K562 (cell line): ENCODE data around the gene ADNP2.

ENCODE experiments used
- CEBPB ChIP-seq: fragments of 450-650 bp; IDR thresholded peaks from 2 replicates; pipeline ENCODE4 v1.6.1; 2016; ENCODE audit warnings: missing genetic modification characterization, missing compliant biosample characterization
- MTA2 ChIP-seq: fragments of 450-650 bp; IDR thresholded peaks from 2 replicates; pipeline ENCODE4 v1.6.1; 2016; ENCODE audit warnings: low read depth
- MYC ChIP-seq, 2 experiments: fragments of 250-450 bp in 1 of 2; sonication (Bioruptor Pico) in 1 of 2; IDR thresholded peaks; 2 replicates each; pipeline versions ENCODE4 v1.5.1 to v1.6.1; 2012 to 2021; ENCODE audit warnings: low read depth in 2 of 2, borderline replicate concordance in 1 of 2, improper control_type of control experiment in 1 of 2, low read length in 1 of 2, mild to moderate bottlenecking in 1 of 2, moderate library complexity in 1 of 2
- NFRKB ChIP-seq: fragments of 450-650 bp; IDR thresholded peaks from 2 replicates; pipeline ENCODE4 v1.6.1; 2016; ENCODE audit warnings: low read depth
- TARDBP ChIP-seq: fragments of 450-650 bp; IDR thresholded peaks from 2 replicates; pipeline ENCODE4 v1.6.1; 2016
- TBP ChIP-seq: optimal IDR thresholded peaks from 2 replicates; pipeline ENCODE3; 2011; ENCODE audit warnings: low read depth, low read length, improper control_type of control experiment
- YY1 ChIP-seq, 3 experiments: IDR thresholded peaks; 2 replicates each; pipeline ENCODE4 v1.6.1; 2011; ENCODE audit warnings: low read length in 2 of 3, mild to moderate bottlenecking in 2 of 3, moderate library complexity in 2 of 3, borderline replicate concordance in 1 of 3, control low read depth in 1 of 3, low read depth in 1 of 3; ENCODE audit not compliant: insufficient read depth in 3 of 3, insufficient replicate concordance in 2 of 3, control insufficient read depth in 1 of 3, insufficient read length in 1 of 3; ENCODE audit errors: extremely low read depth in 1 of 3
- ZNF24 ChIP-seq: fragments of 450-650 bp; IDR thresholded peaks from 2 replicates; pipeline ENCODE4 v1.6.1; 2016
- ZNF76 ChIP-seq: fragments of 250-450 bp; sonication (Bioruptor Pico); IDR thresholded peaks from 2 replicates; pipeline ENCODE4 v1.4.0; 2020; ENCODE audit warnings: mild to moderate bottlenecking, moderate library complexity, borderline replicate concordance
- TF ChIP-seq, protein P1 (sequence below), 2 experiments: fragments of 450-650 bp in 1 of 2; IDR thresholded peaks; 2 replicates each; pipeline ENCODE4 v1.6.1; 2011 to 2017; ENCODE audit warnings: low read depth in 2 of 2, antibody characterized with exemption in 1 of 2, borderline replicate concordance in 1 of 2, low read length in 1 of 2, mild to moderate bottlenecking in 1 of 2, mixed read lengths in 1 of 2; ENCODE audit not compliant: control insufficient read depth in 1 of 2
- TF ChIP-seq, protein P2 (sequence below): sonication (generic); formaldehyde crosslinking; IDR thresholded peaks from 2 replicates; pipeline ENCODE4 v1.8.0; 2023; ENCODE audit warnings: missing genetic modification reagents, mild to moderate bottlenecking, borderline replicate concordance
- TF ChIP-seq, protein P3 (sequence below): fragments of 450-650 bp; IDR thresholded peaks from 2 replicates; pipeline ENCODE4 v1.6.1; 2016
- TF ChIP-seq, protein P4 (sequence below): sonication (generic); formaldehyde crosslinking; IDR thresholded peaks from 2 replicates; pipeline ENCODE4 v1.9.0; 2022; ENCODE audit warnings: mild to moderate bottlenecking, missing genetic modification reagents

DNA sequence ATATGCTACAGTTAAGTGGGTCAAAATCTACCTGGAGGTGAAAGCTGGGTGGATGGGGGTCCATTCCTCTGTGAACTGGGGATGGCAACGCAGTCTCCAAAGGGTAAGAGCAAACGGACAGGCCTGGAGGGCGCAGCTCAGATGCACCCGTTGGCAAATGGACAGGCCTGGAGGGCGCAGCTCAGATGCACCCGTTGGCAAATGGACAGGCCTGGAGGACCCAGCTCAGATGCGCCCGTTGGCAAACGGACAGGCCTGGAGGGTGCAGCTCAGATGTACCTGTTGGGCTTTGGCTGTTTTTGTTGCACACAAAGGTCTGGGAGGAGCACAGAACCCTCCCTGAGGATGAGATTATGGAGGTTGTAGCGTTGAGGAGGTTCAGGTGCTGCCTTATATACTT is 41.2 kb upstream of the ADNP2 start:
- TF ChIP-seq, protein P1, sequence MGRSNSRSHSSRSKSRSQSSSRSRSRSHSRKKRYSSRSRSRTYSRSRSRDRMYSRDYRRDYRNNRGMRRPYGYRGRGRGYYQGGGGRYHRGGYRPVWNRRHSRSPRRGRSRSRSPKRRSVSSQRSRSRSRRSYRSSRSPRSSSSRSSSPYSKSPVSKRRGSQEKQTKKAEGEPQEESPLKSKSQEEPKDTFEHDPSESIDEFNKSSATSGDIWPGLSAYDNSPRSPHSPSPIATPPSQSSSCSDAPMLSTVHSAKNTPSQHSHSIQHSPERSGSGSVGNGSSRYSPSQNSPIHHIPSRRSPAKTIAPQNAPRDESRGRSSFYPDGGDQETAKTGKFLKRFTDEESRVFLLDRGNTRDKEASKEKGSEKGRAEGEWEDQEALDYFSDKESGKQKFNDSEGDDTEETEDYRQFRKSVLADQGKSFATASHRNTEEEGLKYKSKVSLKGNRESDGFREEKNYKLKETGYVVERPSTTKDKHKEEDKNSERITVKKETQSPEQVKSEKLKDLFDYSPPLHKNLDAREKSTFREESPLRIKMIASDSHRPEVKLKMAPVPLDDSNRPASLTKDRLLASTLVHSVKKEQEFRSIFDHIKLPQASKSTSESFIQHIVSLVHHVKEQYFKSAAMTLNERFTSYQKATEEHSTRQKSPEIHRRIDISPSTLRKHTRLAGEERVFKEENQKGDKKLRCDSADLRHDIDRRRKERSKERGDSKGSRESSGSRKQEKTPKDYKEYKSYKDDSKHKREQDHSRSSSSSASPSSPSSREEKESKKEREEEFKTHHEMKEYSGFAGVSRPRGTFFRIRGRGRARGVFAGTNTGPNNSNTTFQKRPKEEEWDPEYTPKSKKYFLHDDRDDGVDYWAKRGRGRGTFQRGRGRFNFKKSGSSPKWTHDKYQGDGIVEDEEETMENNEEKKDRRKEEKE (IDR thresholded peaks at IDR 0.05; ENCODE audit: borderline replicate concordance in 1 of 2, control insufficient read depth in 1 of 2, low read depth in 2 of 2, low read length in 1 of 2): no peak
- TF ChIP-seq MYC (IDR thresholded peaks at IDR 0.05; ENCODE audit: low read depth, low read length): no peak
- TF ChIP-seq MYC (CRISPR knock-in tag; IDR thresholded peaks at IDR 0.05; ENCODE audit: borderline replicate concordance, low read depth): no peak
- TF ChIP-seq YY1 (IDR thresholded peaks at IDR 0.05; ENCODE audit: borderline replicate concordance in 1 of 3, control insufficient read depth in 1 of 3, extremely low read depth in 1 of 3, insufficient read depth in 3 of 3, insufficient read length in 1 of 3, insufficient replicate concordance in 2 of 3, low read depth in 1 of 3, low read length in 2 of 3): no peak
- TF ChIP-seq, protein P2, sequence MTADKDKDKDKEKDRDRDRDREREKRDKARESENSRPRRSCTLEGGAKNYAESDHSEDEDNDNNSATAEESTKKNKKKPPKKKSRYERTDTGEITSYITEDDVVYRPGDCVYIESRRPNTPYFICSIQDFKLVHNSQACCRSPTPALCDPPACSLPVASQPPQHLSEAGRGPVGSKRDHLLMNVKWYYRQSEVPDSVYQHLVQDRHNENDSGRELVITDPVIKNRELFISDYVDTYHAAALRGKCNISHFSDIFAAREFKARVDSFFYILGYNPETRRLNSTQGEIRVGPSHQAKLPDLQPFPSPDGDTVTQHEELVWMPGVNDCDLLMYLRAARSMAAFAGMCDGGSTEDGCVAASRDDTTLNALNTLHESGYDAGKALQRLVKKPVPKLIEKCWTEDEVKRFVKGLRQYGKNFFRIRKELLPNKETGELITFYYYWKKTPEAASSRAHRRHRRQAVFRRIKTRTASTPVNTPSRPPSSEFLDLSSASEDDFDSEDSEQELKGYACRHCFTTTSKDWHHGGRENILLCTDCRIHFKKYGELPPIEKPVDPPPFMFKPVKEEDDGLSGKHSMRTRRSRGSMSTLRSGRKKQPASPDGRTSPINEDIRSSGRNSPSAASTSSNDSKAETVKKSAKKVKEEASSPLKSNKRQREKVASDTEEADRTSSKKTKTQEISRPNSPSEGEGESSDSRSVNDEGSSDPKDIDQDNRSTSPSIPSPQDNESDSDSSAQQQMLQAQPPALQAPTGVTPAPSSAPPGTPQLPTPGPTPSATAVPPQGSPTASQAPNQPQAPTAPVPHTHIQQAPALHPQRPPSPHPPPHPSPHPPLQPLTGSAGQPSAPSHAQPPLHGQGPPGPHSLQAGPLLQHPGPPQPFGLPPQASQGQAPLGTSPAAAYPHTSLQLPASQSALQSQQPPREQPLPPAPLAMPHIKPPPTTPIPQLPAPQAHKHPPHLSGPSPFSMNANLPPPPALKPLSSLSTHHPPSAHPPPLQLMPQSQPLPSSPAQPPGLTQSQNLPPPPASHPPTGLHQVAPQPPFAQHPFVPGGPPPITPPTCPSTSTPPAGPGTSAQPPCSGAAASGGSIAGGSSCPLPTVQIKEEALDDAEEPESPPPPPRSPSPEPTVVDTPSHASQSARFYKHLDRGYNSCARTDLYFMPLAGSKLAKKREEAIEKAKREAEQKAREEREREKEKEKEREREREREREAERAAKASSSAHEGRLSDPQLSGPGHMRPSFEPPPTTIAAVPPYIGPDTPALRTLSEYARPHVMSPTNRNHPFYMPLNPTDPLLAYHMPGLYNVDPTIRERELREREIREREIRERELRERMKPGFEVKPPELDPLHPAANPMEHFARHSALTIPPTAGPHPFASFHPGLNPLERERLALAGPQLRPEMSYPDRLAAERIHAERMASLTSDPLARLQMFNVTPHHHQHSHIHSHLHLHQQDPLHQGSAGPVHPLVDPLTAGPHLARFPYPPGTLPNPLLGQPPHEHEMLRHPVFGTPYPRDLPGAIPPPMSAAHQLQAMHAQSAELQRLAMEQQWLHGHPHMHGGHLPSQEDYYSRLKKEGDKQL: no peak
- no peak for TF ChIP-seq TBP
- TF ChIP-seq, protein P3, sequence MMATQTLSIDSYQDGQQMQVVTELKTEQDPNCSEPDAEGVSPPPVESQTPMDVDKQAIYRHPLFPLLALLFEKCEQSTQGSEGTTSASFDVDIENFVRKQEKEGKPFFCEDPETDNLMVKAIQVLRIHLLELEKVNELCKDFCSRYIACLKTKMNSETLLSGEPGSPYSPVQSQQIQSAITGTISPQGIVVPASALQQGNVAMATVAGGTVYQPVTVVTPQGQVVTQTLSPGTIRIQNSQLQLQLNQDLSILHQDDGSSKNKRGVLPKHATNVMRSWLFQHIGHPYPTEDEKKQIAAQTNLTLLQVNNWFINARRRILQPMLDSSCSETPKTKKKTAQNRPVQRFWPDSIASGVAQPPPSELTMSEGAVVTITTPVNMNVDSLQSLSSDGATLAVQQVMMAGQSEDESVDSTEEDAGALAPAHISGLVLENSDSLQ: no peak
- TF ChIP-seq ZNF24: no peak
- no peak for TF ChIP-seq MTA2
- no peak for TF ChIP-seq CEBPB (tag)
- TF ChIP-seq TARDBP: no peak
- TF ChIP-seq, protein P4, sequence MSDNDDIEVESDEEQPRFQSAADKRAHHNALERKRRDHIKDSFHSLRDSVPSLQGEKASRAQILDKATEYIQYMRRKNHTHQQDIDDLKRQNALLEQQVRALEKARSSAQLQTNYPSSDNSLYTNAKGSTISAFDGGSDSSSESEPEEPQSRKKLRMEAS: no peak
- no peak for TF ChIP-seq ZNF76 (CRISPR knock-in tag)
- TF ChIP-seq NFRKB: no peak
